ENCODE measurements around the gene SVIL. TPM values are rescaled to one million over a fixed set of nuclear protein-coding genes. Genes with fewer than 3 reads are reported as not detected.

SVIL gene
- total RNA-seq, 1 donor = 36.9 TPM

DNA sequence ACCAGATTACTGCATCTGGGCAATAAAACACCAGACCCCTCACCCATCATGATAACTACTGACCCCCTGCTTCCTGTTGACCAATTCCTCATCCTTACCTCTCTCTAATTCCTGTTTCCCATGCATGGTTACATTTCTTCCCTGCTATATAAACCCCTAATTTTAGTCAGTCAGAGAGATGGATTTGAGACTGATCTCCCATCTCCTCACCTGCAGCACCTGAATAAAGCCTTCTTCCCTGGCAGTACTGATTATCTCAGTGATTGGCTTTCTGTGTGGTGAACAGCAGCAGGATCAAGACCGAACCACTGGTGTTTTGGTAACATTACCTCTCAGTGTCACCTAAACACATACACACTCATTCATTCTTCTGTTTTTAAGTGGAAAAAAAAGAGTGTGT is 41.2 kb upstream of the SVIL start:
- no peak overlapping the region for H3K4me2 ChIP-seq (ENCODE audit: insufficient read depth, low read length)
- no peaks in the 10 kb centered on the region for H3K27me3 ChIP-seq (ENCODE audit: insufficient read depth, low read length)
- H2AFZ ChIP-seq (ENCODE audit: low read length) = no peak overlapping the region
- TF ChIP-seq, protein P1, sequence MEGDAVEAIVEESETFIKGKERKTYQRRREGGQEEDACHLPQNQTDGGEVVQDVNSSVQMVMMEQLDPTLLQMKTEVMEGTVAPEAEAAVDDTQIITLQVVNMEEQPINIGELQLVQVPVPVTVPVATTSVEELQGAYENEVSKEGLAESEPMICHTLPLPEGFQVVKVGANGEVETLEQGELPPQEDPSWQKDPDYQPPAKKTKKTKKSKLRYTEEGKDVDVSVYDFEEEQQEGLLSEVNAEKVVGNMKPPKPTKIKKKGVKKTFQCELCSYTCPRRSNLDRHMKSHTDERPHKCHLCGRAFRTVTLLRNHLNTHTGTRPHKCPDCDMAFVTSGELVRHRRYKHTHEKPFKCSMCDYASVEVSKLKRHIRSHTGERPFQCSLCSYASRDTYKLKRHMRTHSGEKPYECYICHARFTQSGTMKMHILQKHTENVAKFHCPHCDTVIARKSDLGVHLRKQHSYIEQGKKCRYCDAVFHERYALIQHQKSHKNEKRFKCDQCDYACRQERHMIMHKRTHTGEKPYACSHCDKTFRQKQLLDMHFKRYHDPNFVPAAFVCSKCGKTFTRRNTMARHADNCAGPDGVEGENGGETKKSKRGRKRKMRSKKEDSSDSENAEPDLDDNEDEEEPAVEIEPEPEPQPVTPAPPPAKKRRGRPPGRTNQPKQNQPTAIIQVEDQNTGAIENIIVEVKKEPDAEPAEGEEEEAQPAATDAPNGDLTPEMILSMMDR (IDR thresholded peaks at IDR 0.05; ENCODE audit: extremely low read depth, low read depth, low read length) = no peak
- H3K9me3 ChIP-seq (ENCODE audit: low read depth, low read length) = no peaks in the 10 kb centered on the region
- no peak overlapping the region for H3K27ac ChIP-seq (ENCODE audit: low read depth, low read length)
- no peak for DNase-seq (ENCODE audit: insufficient read length, low spot score, missing footprints)
- no peaks in the 10 kb centered on the region for H3K79me2 ChIP-seq (ENCODE audit: insufficient read depth, low read length)
- H3K4me1 ChIP-seq (ENCODE audit: insufficient read depth, low read length) = no peaks in the 10 kb centered on the region
- H4K20me1 ChIP-seq (ENCODE audit: insufficient read depth, low read length) = no peaks in the 10 kb centered on the region
- H3K4me3 ChIP-seq (ENCODE audit: insufficient read depth, low read length) = no peak overlapping the region
- H3K36me3 ChIP-seq (ENCODE audit: insufficient read depth, low read length) = no peaks in the 10 kb centered on the region

- Histone ChIP-seq H3K79me2 (ENCODE audit: insufficient read depth, low read length) (no peaks in the 10 kb centered on the region), H3K36me3 (ENCODE audit: insufficient read depth, low read length) (no peaks in the 10 kb centered on the region), H3K4me2 (ENCODE audit: insufficient read depth, low read length) (no peak overlapping the region), H3K27ac (ENCODE audit: low read depth, low read length) (no peak overlapping the region), H3K9me3 (ENCODE audit: low read depth, low read length) (no peaks in the 10 kb centered on the region), H3K4me3 (ENCODE audit: insufficient read depth, low read length) (no peak overlapping the region), H3K4me1 (ENCODE audit: insufficient read depth, low read length) (peaks cover 18% of the 10 kb centered on the region), H2AFZ (ENCODE audit: low read length) (no peak overlapping the region), H4K20me1 (ENCODE audit: insufficient read depth, low read length) (no peaks in the 10 kb centered on the region), H3K27me3 (ENCODE audit: insufficient read depth, low read length) (no peaks in the 10 kb centered on the region)
- TF ChIP-seq, protein P1 (IDR thresholded peaks at IDR 0.05; ENCODE audit: extremely low read depth, low read depth, low read length) = no peak
- no peak for DNase-seq (ENCODE audit: insufficient read length, low spot score, missing footprints)
These were observed 37.2 kb upstream of the SVIL start for GRCh38 chr10:29671968-29672367.

DNA sequence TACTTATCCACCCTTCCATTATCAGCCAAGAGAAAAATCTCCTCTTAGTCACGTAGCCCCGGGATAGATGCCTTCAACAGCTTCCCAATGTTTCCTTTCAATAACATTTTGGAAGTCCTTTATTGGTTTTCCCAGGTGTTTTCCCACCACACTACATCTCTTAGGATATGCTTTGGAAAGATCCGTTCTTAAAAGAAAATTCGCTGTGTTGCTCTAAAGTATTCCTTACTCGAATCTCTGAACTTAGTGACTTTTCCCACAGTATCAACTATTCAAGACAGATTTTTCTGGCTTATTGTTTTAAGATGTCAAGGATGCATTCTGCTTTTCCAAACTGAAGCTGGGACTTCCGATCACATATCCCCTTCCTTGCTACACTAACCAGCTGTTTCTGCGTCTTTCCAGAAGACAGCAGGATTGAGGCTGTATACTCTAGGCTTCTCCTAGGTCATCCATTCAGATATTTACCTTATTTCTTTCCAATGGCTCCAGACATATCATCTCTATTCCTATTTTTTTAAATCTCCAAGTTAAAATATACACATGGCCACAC is 36.5 kb upstream of the SVIL start:
- no peak overlapping the region for H3K27ac ChIP-seq (ENCODE audit: low read depth, low read length)
- no peak overlapping the region for H2AFZ ChIP-seq (ENCODE audit: low read length)
- no peak overlapping the region for H3K4me3 ChIP-seq (ENCODE audit: insufficient read depth, low read length)
- no peaks in the 10 kb centered on the region for H3K9me3 ChIP-seq (ENCODE audit: low read depth, low read length)
- no peaks in the 10 kb centered on the region for H3K36me3 ChIP-seq (ENCODE audit: insufficient read depth, low read length)
- TF ChIP-seq, protein P1 (IDR thresholded peaks at IDR 0.05; ENCODE audit: extremely low read depth, low read depth, low read length) = no peak
- H3K4me2 ChIP-seq (ENCODE audit: insufficient read depth, low read length) = no peak overlapping the region
- no peak for DNase-seq (ENCODE audit: insufficient read length, low spot score, missing footprints)
- no peaks in the 10 kb centered on the region for H3K27me3 ChIP-seq (ENCODE audit: insufficient read depth, low read length)
- no peaks in the 10 kb centered on the region for H3K79me2 ChIP-seq (ENCODE audit: insufficient read depth, low read length)
- H4K20me1 ChIP-seq (ENCODE audit: insufficient read depth, low read length) = no peaks in the 10 kb centered on the region
- H3K4me1 ChIP-seq (ENCODE audit: insufficient read depth, low read length) = peaks cover 18% of the 10 kb centered on the region

DNA sequence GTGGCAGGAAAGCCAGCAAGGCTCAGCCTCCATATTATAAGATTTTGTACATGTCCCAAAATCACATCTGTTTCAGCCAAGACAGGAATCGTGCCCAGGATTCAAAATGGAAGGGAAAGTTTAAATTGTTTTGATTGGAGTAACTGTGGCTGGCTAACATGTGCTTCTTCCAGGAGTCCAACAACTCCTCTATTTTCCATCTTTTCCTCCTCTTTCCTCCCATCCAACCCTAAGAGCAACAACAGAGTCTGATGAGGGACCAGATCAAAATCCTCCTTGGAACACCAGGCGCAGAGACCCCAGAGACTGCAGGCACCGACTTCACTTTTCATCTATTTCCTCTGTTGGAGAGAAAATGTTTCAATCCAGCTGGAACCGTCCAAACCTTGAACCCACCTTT is 36.0 kb upstream of the SVIL start:
- Histone ChIP-seq H4K20me1 (ENCODE audit: insufficient read depth, low read length) (no peaks in the 10 kb centered on the region), H3K4me2 (ENCODE audit: insufficient read depth, low read length) (no peak overlapping the region), H3K27ac (ENCODE audit: low read depth, low read length) (no peak overlapping the region), H3K9me3 (ENCODE audit: low read depth, low read length) (no peaks in the 10 kb centered on the region), H2AFZ (ENCODE audit: low read length) (no peak overlapping the region), H3K79me2 (ENCODE audit: insufficient read depth, low read length) (no peaks in the 10 kb centered on the region), H3K27me3 (ENCODE audit: insufficient read depth, low read length) (no peaks in the 10 kb centered on the region), H3K4me3 (ENCODE audit: insufficient read depth, low read length) (no peak overlapping the region), H3K36me3 (ENCODE audit: insufficient read depth, low read length) (no peaks in the 10 kb centered on the region), H3K4me1 (ENCODE audit: insufficient read depth, low read length) (peaks cover 18% of the 10 kb centered on the region)
- TF ChIP-seq, protein P1 (IDR thresholded peaks at IDR 0.05; ENCODE audit: extremely low read depth, low read depth, low read length) = no peak
- no peak for DNase-seq (ENCODE audit: insufficient read length, low spot score, missing footprints)
